RWPE1 (cell line): ENCODE data around the gene KDR.

Experiments
- CTCF ChIA-PET: fragments of 350-600 bp; sonication (Branson Sonifier 250); formaldehyde crosslinking; extraction: SDS; loops from one replicate; lab custom pipeline; 2021; lab: Yijun Ruan, JAX
- POLR2A ChIA-PET: fragments of 400-600 bp; formaldehyde crosslinking; extraction: SDS; loops from one replicate; lab custom pipeline; 2020; ENCODE audit warnings: antibody characterized with exemption; ENCODE audit not compliant: low non-redundant PET; lab: Yijun Ruan, JAX
- DNase-seq: peaks from one replicate; pipeline ENCODE4 v3.0.0; 2012; ENCODE audit warnings: low spot score
- H3K27ac ChIP-seq: fragments of 450-650 bp; 2 replicates; pipeline ENCODE4 v1.5.1; 2017
- TF ChIP-seq, protein P1 (sequence below): fragments of 450-650 bp; conservative IDR thresholded peaks from 2 replicates; pipeline ENCODE4 v1.5.1; 2017; ENCODE audit warnings: low read depth, mild to moderate bottlenecking

The KDR gene

DNA sequence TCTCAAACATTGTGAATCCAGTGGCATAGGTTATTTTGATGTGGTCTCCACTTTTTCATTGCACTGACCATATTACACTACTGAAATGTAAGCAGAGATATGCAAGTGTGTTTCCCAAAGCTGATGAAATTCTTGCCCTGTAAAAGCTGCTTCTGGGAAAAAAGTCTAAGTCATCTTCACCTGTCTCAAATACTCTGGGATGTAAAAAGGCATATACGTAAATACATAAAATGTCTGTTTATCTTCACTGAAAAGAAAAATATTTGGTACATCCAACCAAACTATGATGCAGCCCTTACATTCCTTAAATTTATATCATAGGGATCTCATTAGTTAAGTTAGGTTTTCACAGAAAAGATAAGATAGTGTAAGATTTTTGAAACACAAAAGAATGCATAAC lies 7.9 kb downstream of the KDR start:
- CTCF ChIA-PET, result interaction anchor here (0.7 kb wide), 1 partner anchor 1359 kb away, joined by 3 read pairs; no protein-coding TSS in a partner anchor
- TF ChIP-seq, protein P1, sequence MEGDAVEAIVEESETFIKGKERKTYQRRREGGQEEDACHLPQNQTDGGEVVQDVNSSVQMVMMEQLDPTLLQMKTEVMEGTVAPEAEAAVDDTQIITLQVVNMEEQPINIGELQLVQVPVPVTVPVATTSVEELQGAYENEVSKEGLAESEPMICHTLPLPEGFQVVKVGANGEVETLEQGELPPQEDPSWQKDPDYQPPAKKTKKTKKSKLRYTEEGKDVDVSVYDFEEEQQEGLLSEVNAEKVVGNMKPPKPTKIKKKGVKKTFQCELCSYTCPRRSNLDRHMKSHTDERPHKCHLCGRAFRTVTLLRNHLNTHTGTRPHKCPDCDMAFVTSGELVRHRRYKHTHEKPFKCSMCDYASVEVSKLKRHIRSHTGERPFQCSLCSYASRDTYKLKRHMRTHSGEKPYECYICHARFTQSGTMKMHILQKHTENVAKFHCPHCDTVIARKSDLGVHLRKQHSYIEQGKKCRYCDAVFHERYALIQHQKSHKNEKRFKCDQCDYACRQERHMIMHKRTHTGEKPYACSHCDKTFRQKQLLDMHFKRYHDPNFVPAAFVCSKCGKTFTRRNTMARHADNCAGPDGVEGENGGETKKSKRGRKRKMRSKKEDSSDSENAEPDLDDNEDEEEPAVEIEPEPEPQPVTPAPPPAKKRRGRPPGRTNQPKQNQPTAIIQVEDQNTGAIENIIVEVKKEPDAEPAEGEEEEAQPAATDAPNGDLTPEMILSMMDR, result no peak
- H3K27ac ChIP-seq, result no peak overlapping the region
- POLR2A ChIA-PET, result no interaction called here
- DNase-seq, result no peak

- CTCF ChIA-PET, result interaction anchor here (0.7 kb wide), 1 partner anchor 189 kb away, joined by 6 read pairs; no protein-coding TSS in a partner anchor
- H3K27ac ChIP-seq, result no peak overlapping the region
- POLR2A ChIA-PET, result no interaction called here
- DNase-seq, result no peak
- TF ChIP-seq, protein P1, result no peak
These were observed 8.9 kb downstream of the KDR start for GRCh38 chr4:55116450-55116849.

- CTCF ChIA-PET, result interaction anchor here (0.6 to 0.7 kb wide), 2 partner anchors 24 to 106 kb away, joined by 3 to 4 read pairs; no protein-coding TSS in a partner anchor
These were observed 13.8 kb downstream of the KDR start for GRCh38 chr4:55111601-55112000.

GRCh38 chr4:55110131-55110530 lies 15.3 kb downstream of the KDR start:
- ChIA-PET POLR2A (no interaction called here), CTCF (interaction anchor here (0.6 kb wide), 1 partner anchor 719 kb away, joined by 3 read pairs; no protein-coding TSS in a partner anchor)
- H3K27ac ChIP-seq, result no peak overlapping the region
- TF ChIP-seq, protein P1, result no peak
- no peak for DNase-seq

More at GRCh38 chr4:55111601-55112000, 13.8 kb downstream of the KDR start:
- POLR2A ChIA-PET, result no interaction called here
- H3K27ac ChIP-seq, result no peak overlapping the region
- TF ChIP-seq, protein P1, result no peak
- no peak for DNase-seq

DNA sequence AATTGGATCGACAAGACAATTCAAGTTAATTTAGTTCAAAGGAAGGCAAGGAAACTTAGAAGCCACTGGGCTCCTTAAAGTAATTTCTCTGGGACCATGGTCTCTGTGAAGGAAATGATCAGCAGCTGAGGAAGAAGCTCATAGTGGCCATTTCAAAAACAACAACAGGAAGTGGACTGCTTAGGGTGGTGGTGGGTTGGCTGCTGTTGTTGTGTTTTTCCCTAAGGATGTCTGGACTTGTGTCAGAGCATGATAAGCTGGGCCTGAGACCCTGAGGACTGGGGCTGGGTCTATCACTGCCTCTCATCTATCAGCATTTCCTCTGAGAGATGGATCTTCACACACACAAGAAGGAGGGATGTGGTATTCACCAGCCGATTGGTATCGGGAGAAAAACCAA lies 18.3 kb downstream of the KDR start:
- POLR2A ChIA-PET, result no interaction called here
- CTCF ChIA-PET, result no interaction called here
- no peak overlapping the region for H3K27ac ChIP-seq
- TF ChIP-seq, protein P1, result no peak
- DNase-seq, result no peak

GRCh38 chr4:55103224-55103623 lies 22.2 kb downstream of the KDR start:
- POLR2A ChIA-PET, result no interaction called here
- TF ChIP-seq, protein P1, result no peak
- CTCF ChIA-PET, result no interaction called here
- H3K27ac ChIP-seq, result no peak overlapping the region
- no peak for DNase-seq
